Muscle of leg (tissue), 11 donors: Measurements from ENCODE around the gene WNT7B. TPM values are rescaled to one million over a fixed set of nuclear protein-coding genes. Genes with fewer than 3 reads are reported as not detected.

Experiments
- DNase-seq: peaks from one replicate; pipeline ENCODE4 v3.0.0; 2013
- H3K27ac ChIP-seq: one replicate; pipeline ENCODE4 v1.5.1; 2013; ENCODE audit warnings: mild to moderate bottlenecking, low read length, control low read depth
- H3K27me3 ChIP-seq: one replicate; pipeline ENCODE4 v1.6.1; 2013; ENCODE audit warnings: low read length; ENCODE audit not compliant: control insufficient read depth, insufficient read depth
- H3K36me3 ChIP-seq: one replicate; pipeline ENCODE4 v1.6.1; 2013; ENCODE audit warnings: low read length; ENCODE audit not compliant: control insufficient read depth, insufficient read depth
- H3K4me1 ChIP-seq: one replicate; pipeline ENCODE4 v1.6.1; 2013; ENCODE audit warnings: low read length; ENCODE audit not compliant: control insufficient read depth, insufficient read depth
- H3K4me3 ChIP-seq: one replicate; pipeline ENCODE4 v1.5.1; 2013; ENCODE audit warnings: low read length, control low read depth
- H3K9me3 ChIP-seq: replicated peaks from 2 replicates; pipeline ENCODE4 v1.6.1; 2013; ENCODE audit warnings: low read depth, low read length; ENCODE audit not compliant: control insufficient read depth
- WGBS: methylation state at CpG from one replicate; pipeline ENCODE4 v1.1.5; 2013; ENCODE audit warnings: missing lambda C conversion rate; ENCODE audit not compliant: insufficient coverage; 5-methylcytosine and 5-hydroxymethylcytosine counted together
- polyA plus RNA-seq, 8 donors: library from polyadenylated mRNA; unstranded; fragments of 120-200 nt; gene quantifications; one replicate each; pipeline versions ENCODE4 v1.2.1 to v1.2.3, GENCODE V29; 2013; ENCODE audit warnings: inconsistent platforms in 1 of 8, low replicate concordance in 1 of 8; ENCODE audit not compliant: insufficient read length in 8 of 8, insufficient read depth in 1 of 8
- total RNA-seq: library from RNA; stranded (reverse); fragments of 120-200 nt; gene quantifications from one replicate; pipeline ENCODE4 v1.2.4, GENCODE V29; 2013

WNT7B gene
- total and polyA plus RNA-seq, 9 donors: 0.04 to 3.4 (median 0.08) TPM; not detected in 2

DNA sequence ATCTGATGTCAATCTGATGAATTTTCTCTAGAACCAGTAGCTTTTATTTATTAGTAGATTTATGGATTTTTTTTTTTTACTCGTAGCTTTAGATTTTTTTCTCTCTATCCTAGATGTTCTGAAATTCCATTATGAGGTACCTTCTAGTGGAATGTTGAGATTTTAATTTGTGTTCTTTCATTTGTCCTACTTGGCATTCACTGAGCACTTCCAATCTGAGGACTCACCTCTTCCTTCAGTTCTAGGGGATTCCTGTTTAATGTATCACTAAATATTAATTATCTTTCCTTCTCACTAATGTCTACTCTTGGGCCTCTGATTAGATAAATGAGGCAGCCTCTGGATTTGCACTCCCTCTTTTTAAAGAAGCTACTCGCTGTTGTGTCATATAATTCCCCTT lies 40.2 kb upstream of the WNT7B start:
- no peak overlapping the region for H3K4me3 ChIP-seq
- no peaks in the 10 kb centered on the region for H3K36me3 ChIP-seq
- no peaks in the 10 kb centered on the region for H3K9me3 ChIP-seq
- no peak for DNase-seq
- WGBS: no CpG with 5 or more reads among the region's 2 CpGs
- no peak overlapping the region for H3K27ac ChIP-seq
- peaks cover 29% of the 10 kb centered on the region for H3K4me1 ChIP-seq
- H3K27me3 ChIP-seq: no peaks in the 10 kb centered on the region

GRCh38 chr22:46013460-46014416 lies 36.8 kb upstream of the WNT7B start:
- DNase-seq: peak; percentile 92
- H3K4me1 ChIP-seq: peaks cover 50% of the 10 kb centered on the region
- peaks cover 6% of the 10 kb centered on the region for H3K9me3 ChIP-seq
- H3K27me3 ChIP-seq: no peaks in the 10 kb centered on the region
- under 1% methylated on average over 46 of the region's 56 CpGs for WGBS
- H3K36me3 ChIP-seq: no peaks in the 10 kb centered on the region
- peak overlapping the region; percentile 92 for H3K27ac ChIP-seq
- peak overlapping the region; percentile 65 for H3K4me3 ChIP-seq

DNA sequence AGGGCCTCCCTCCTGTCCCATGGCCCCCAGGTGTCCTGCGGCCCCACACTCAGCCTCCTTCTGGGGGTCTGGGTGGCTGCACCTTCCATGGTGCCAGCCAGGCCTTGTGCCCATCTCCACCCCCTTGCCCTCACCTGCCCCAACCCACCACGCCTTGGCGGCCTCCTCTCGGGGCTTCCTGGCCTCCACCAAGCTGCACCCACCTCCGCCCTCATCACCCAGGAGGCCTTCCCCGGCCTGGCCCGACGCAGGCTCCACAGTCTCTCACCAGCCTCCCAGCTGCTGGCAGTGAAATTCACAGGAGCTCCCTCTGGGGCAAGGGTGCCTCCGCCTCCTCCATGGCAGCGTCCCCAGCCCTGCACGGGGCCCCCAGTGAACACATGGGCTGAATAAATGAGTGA lies 35.9 kb upstream of the WNT7B start:
- peaks cover 58% of the 10 kb centered on the region for H3K4me1 ChIP-seq
- H3K36me3 ChIP-seq: no peaks in the 10 kb centered on the region
- 51% methylated on average over 10 of the region's 11 CpGs for WGBS
- H3K27me3 ChIP-seq: no peaks in the 10 kb centered on the region
- DNase-seq: no peak
- H3K27ac ChIP-seq: peak overlapping the region; percentile 92
- H3K9me3 ChIP-seq: peaks cover 6% of the 10 kb centered on the region
- peak overlapping the region; percentile 65 for H3K4me3 ChIP-seq

GRCh38 chr22:46012182-46012880 lies 35.4 kb upstream of the WNT7B start:
- H3K27ac ChIP-seq: peak overlapping the region; percentile 92
- H3K4me1 ChIP-seq: peaks cover 64% of the 10 kb centered on the region

GRCh38 chr22:46011627-46012181 lies 34.7 kb upstream of the WNT7B start:
- no peaks in the 10 kb centered on the region for H3K36me3 ChIP-seq
- DNase-seq: no peak

More at GRCh38 chr22:46012182-46012880, 35.4 kb upstream of the WNT7B start:
- no peak for DNase-seq
- no peak overlapping the region for H3K4me3 ChIP-seq
- H3K9me3 ChIP-seq: peaks cover 6% of the 10 kb centered on the region
- no peaks in the 10 kb centered on the region for H3K36me3 ChIP-seq
- no peaks in the 10 kb centered on the region for H3K27me3 ChIP-seq
- 84% methylated on average over 9 of the region's 13 CpGs for WGBS

GRCh38 chr22:46010951-46011626 lies 34.1 kb upstream of the WNT7B start:
- H3K9me3 ChIP-seq: peaks cover 6% of the 10 kb centered on the region
- no peaks in the 10 kb centered on the region for H3K36me3 ChIP-seq
- no peaks in the 10 kb centered on the region for H3K27me3 ChIP-seq
- H3K4me1 ChIP-seq: peaks cover 76% of the 10 kb centered on the region
- no peak overlapping the region for H3K4me3 ChIP-seq
- WGBS: 68% methylated on average over 13 of the region's 20 CpGs
- peak; percentile 81 for DNase-seq
- peak overlapping the region; percentile 92 for H3K27ac ChIP-seq

More at GRCh38 chr22:46011627-46012181, 34.7 kb upstream of the WNT7B start:
- Histone ChIP-seq H3K27ac (peak overlapping the region; percentile 92), H3K4me3 (no peak overlapping the region), H3K27me3 (no peaks in the 10 kb centered on the region), H3K9me3 (peaks cover 6% of the 10 kb centered on the region), H3K4me1 (peaks cover 70% of the 10 kb centered on the region)
- 77% methylated on average over 16 of the region's 18 CpGs for WGBS

GRCh38 chr22:46010207-46010867 lies 33.4 kb upstream of the WNT7B start:
- H3K27me3 ChIP-seq: no peaks in the 10 kb centered on the region
- H3K27ac ChIP-seq: peak overlapping the region; percentile 92
- H3K4me3 ChIP-seq: no peak overlapping the region
- peaks cover 81% of the 10 kb centered on the region for H3K4me1 ChIP-seq
- no peak for DNase-seq
- no peaks in the 10 kb centered on the region for H3K36me3 ChIP-seq
- H3K9me3 ChIP-seq: peaks cover 6% of the 10 kb centered on the region
- whole genome bisulfite sequencing: 76% methylated on average over 7 of the region's 8 CpGs

DNA sequence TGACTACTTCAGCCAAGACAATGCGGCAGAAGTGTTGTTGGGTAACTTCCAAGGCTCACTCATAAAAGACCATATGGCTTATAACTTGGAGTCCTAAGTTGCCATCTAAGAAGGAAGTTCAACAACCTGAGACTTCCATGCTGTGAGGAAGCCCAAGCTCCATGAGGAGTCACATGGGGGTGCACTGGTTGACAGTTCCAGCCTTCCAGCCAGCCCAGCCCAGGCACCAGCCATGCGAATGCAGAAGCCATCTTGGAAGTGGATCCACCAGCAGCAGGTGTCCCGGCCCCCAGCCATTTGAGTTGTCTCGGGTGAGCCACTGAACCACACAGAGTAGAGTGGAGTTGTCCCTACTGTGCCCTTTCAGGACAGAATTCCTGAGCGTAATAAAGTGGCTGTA lies 32.8 kb upstream of the WNT7B start:
- Histone ChIP-seq H3K27ac (no peak overlapping the region), H3K27me3 (no peaks in the 10 kb centered on the region), H3K4me1 (peaks cover 76% of the 10 kb centered on the region), H3K4me3 (no peak overlapping the region), H3K9me3 (peaks cover 6% of the 10 kb centered on the region), H3K36me3 (no peaks in the 10 kb centered on the region)
- DNase-seq: no peak
- 96% methylated on average over 4 of the region's 5 CpGs for WGBS

DNA sequence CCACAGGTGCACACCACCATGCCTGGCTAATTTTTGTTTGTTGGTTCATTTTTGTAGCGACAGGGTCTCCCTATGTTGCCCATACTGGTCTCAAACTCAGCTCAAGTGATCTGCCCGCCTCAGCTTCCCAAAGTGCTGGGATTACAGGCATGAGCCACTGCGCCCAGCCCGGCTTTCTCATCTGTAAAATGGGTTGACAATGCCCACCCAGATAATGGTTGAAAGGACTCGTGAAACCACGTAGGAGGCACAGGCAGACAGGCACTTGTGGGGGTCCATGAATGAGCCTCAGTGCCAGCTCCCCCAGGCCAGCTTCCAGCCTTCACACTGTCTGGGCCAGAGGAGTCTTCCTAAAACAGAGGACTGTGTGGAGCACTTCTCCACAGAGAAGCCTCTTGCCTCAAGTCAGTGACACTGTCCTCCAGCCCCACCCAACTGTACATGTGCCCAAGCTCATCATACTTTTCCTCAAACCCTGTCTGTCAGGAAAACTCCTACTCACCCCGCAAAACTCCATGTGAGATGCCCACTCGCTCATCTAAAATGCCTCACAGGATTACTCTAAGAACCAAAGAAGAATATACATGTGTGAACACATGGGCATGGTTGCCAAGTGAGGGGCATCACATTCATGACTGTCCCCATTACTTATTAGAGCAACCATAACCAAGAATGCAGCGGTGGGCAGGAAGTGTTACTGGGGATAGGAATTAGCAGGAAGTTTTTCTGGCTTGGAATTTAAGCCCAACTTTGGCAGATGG lies 32.1 kb upstream of the WNT7B start:
- 87% methylated on average over 7 of the region's 9 CpGs for WGBS
- Histone ChIP-seq H3K4me1 (peaks cover 69% of the 10 kb centered on the region), H3K27ac (no peak overlapping the region), H3K9me3 (peaks cover 6% of the 10 kb centered on the region), H3K27me3 (no peaks in the 10 kb centered on the region), H3K4me3 (no peak overlapping the region), H3K36me3 (no peaks in the 10 kb centered on the region)
- no peak for DNase-seq
